IMR-90 (cell line): ENCODE results near the gene ZAP70. TPM values are rescaled to one million over a fixed set of nuclear protein-coding genes. Genes with fewer than 3 reads are reported as not detected.

Source experiments
- ATAC-seq: fragments of 200-7000 bp; cut with Tn5 transposase; 2 replicates; pipeline ENCODE4 v1.9.1; 2020; ENCODE audit warnings: low read depth, mild to moderate bottlenecking, moderate library complexity
- BruUV-seq: library from RNA; stranded (reverse); fragments of 400-500 nt; replicated peaks from 2 replicates; lab custom pipeline; 2021; lab: Mats Ljungman, UMichigan
- CTCF ChIA-PET: fragments of 300-600 bp; formaldehyde crosslinking; extraction: SDS; loops from one replicate; lab custom pipeline; 2021; ENCODE audit warnings: antibody characterized with exemption; lab: Yijun Ruan, JAX
- POLR2A ChIA-PET: fragments of 300-600 bp; sonication (Branson Sonifier 250); formaldehyde crosslinking; loops from one replicate; lab custom pipeline; 2022; ENCODE audit warnings: antibody characterized with exemption; ENCODE audit not compliant: unreplicated experiment; lab: Charles Lee
- DNase-seq: peaks from one replicate; pipeline ENCODE4 v3.0.0; 2013
- H2AFZ ChIP-seq: replicated peaks from 2 replicates; pipeline ENCODE3; 2013; ENCODE audit warnings: low read length, mild to moderate bottlenecking; ENCODE audit not compliant: poor library complexity
- H2AK5ac ChIP-seq: 2 replicates; pipeline ENCODE4 v1.6.1; 2013; ENCODE audit warnings: low read depth, low read length, inconsistent platforms
- H2AK9ac ChIP-seq: replicated peaks from 2 replicates; pipeline ENCODE3; 2013; ENCODE audit warnings: mild to moderate bottlenecking, low read depth, low read length, moderate library complexity; ENCODE audit not compliant: poor library complexity
- H2BK120ac ChIP-seq: 2 replicates; pipeline ENCODE4 v1.6.1; 2013; ENCODE audit warnings: low read depth, low read length, inconsistent platforms
- H2BK15ac ChIP-seq: 3 replicates; pipeline ENCODE4 v1.6.1; 2013; ENCODE audit warnings: low read depth, low read length, inconsistent platforms
- H2BK20ac ChIP-seq: 2 replicates; pipeline ENCODE4 v1.6.1; 2013; ENCODE audit warnings: low read depth, mild to moderate bottlenecking, inconsistent platforms, low read length, moderate library complexity
- H2BK5ac ChIP-seq: 2 replicates; pipeline ENCODE4 v1.6.1; 2013; ENCODE audit warnings: mild to moderate bottlenecking, low read depth, low read length, inconsistent platforms; ENCODE audit not compliant: poor library complexity, severe bottlenecking
- H3K14ac ChIP-seq: replicated peaks from 2 replicates; pipeline ENCODE4 v1.6.1; 2013; ENCODE audit warnings: low read depth, low read length, inconsistent platforms
- H3K18ac ChIP-seq: 2 replicates; pipeline ENCODE4 v1.6.1; 2013; ENCODE audit warnings: low read depth, low read length, control low read depth
- H3K23ac ChIP-seq: 2 replicates; pipeline ENCODE4 v1.6.1; 2013; ENCODE audit warnings: low read depth, low read length, inconsistent platforms
- H3K27ac ChIP-seq: 2 replicates; pipeline ENCODE4 v1.5.1; 2013; ENCODE audit warnings: mild to moderate bottlenecking, control low read depth, low read length; ENCODE audit not compliant: insufficient read depth
- H3K27me3 ChIP-seq: 2 replicates; pipeline ENCODE4 v1.6.1; 2013; ENCODE audit warnings: low read length; ENCODE audit not compliant: control insufficient read depth, insufficient read depth
- H3K36me3 ChIP-seq: 2 replicates; pipeline ENCODE4 v1.6.1; 2013; ENCODE audit warnings: low read length, mixed read lengths; ENCODE audit not compliant: control insufficient read depth, insufficient read depth
- H3K4ac ChIP-seq: 2 replicates; pipeline ENCODE4 v1.6.1; 2013; ENCODE audit warnings: low read depth, low read length, inconsistent platforms
- H3K4me1 ChIP-seq: 2 replicates; pipeline ENCODE4 v1.6.1; 2013; ENCODE audit warnings: low read length, mixed read lengths; ENCODE audit not compliant: control insufficient read depth, insufficient read depth
- H3K4me2 ChIP-seq: 2 replicates; pipeline ENCODE4 v1.6.1; 2013; ENCODE audit warnings: low read depth, mild to moderate bottlenecking, control low read depth, low read length, moderate library complexity
- H3K4me3 ChIP-seq: 2 replicates; pipeline ENCODE4 v1.5.1; 2013; ENCODE audit warnings: low read depth, mild to moderate bottlenecking, control low read depth, low read length, moderate library complexity; ENCODE audit not compliant: insufficient read depth
- H3K56ac ChIP-seq: 2 replicates; pipeline ENCODE4 v1.6.1; 2013; ENCODE audit warnings: low read length, inconsistent platforms; ENCODE audit not compliant: insufficient read depth; ENCODE audit errors: extremely low read depth
- H3K79me1 ChIP-seq, 2 experiments: 2 replicates each; pipeline ENCODE4 v1.6.1; 2013; ENCODE audit warnings: low read length in 2 of 2, inconsistent platforms in 1 of 2, low read depth in 1 of 2
- H3K9ac ChIP-seq: 2 replicates; pipeline ENCODE4 v1.6.1; 2013; ENCODE audit warnings: low read depth, low read length, control low read depth
- H3K9me1 ChIP-seq: 2 replicates; pipeline ENCODE4 v1.6.1; 2013; ENCODE audit warnings: low read length, inconsistent platforms; ENCODE audit not compliant: insufficient read depth
- H3K9me3 ChIP-seq: 2 replicates; pipeline ENCODE4 v1.6.1; 2013; ENCODE audit warnings: low read length; ENCODE audit not compliant: control insufficient read depth, insufficient read depth
- H4K20me1 ChIP-seq: 2 replicates; pipeline ENCODE4 v1.6.1; 2013; ENCODE audit warnings: low read length, inconsistent platforms; ENCODE audit not compliant: insufficient read depth
- H4K5ac ChIP-seq: 2 replicates; pipeline ENCODE4 v1.6.1; 2013; ENCODE audit warnings: mild to moderate bottlenecking, low read depth, low read length, control low read depth
- H4K8ac ChIP-seq, 2 experiments: 2 replicates each; pipeline ENCODE4 v1.6.1; 2013; ENCODE audit warnings: low read depth in 2 of 2, low read length in 2 of 2, control low read depth in 1 of 2, inconsistent platforms in 1 of 2
- H4K91ac ChIP-seq: 2 replicates; pipeline ENCODE4 v1.6.1; 2013; ENCODE audit warnings: low read depth, low read length, inconsistent platforms; ENCODE audit not compliant: insufficient read depth
- CEBPB ChIP-seq: IDR thresholded peaks from 2 replicates; pipeline ENCODE4 v1.6.1; 2012; ENCODE audit warnings: low read depth, low read length, improper control_type of control experiment
- CHD1 ChIP-seq: IDR thresholded peaks from 2 replicates; pipeline ENCODE4 v1.6.1; 2012; ENCODE audit warnings: low read depth, low read length, improper control_type of control experiment
- FOS ChIP-seq: fragments of 150-350 bp; IDR thresholded peaks from 2 replicates; pipeline ENCODE4 v1.6.1; 2016; ENCODE audit warnings: low read depth, low read length
- MAFK ChIP-seq: IDR thresholded peaks from 2 replicates; pipeline ENCODE4 v1.6.1; 2012; ENCODE audit warnings: low read depth, low read length, improper control_type of control experiment
- POLR2A ChIP-seq: IDR thresholded peaks from 2 replicates; pipeline ENCODE4 v1.6.1; 2012; ENCODE audit warnings: mild to moderate bottlenecking, low read depth, low read length
- SMC3 ChIP-seq: fragments of 150-350 bp; IDR thresholded peaks from 2 replicates; pipeline ENCODE4 v1.6.1; 2016; ENCODE audit warnings: low read depth, mild to moderate bottlenecking, antibody characterized with exemption, low read length, moderate library complexity
- WGBS, 2 experiments: methylation state at CpG; one replicate each; pipeline versions ENCODE4 v1.1.5 to v1.1.7; 2013; ENCODE audit warnings: missing lambda C conversion rate in 2 of 2; ENCODE audit not compliant: insufficient read length in 1 of 2; ENCODE audit errors: extremely low coverage in 2 of 2; 5-methylcytosine and 5-hydroxymethylcytosine counted together
- dilution Hi-C: fragments of 300-500 bp; cut with HindIII; formaldehyde crosslinking; loops from one replicate; pipeline ENCODE4 v1.14.3; 2018; ENCODE audit warnings: low sequenced_read_pairs; ENCODE audit not compliant: unreplicated experiment
- in situ Hi-C: fragments of 300-500 bp; cut with MboI; formaldehyde crosslinking; loops from 3 replicates; pipeline ENCODE4 v1.14.3; 2019; ENCODE audit warnings: low sequenced_read_pairs, inconsistent platforms, mixed read lengths
- intact Hi-C: fragments of 100-400 bp; cut with micrococcal nuclease; formaldehyde crosslinking; loops from 2 replicates; pipeline ENCODE4 v1.10.0; 2022
- polyA plus RNA-seq, 3 experiments: library from polyadenylated mRNA; depleted of rRNA; stranded (reverse); fragments of >200 nt; gene quantifications; 2 replicates each; pipeline ENCODE4 v1.2.3, GENCODE V29; 2012; ENCODE audit warnings: low replicate concordance in 1 of 3
- total RNA-seq: library from RNA; depleted of rRNA; stranded (reverse); fragments of >200 nt; gene quantifications from 2 replicates; pipeline ENCODE4 v1.2.3, GENCODE V29; 2012
- TF ChIP-seq, protein P1 (sequence below): conservative IDR thresholded peaks from 2 replicates; pipeline ENCODE4 v1.5.1; 2012; ENCODE audit warnings: mild to moderate bottlenecking, low read depth, low read length, improper control_type of control experiment
- TF ChIP-seq, protein P2 (sequence below): fragments of 150-350 bp; IDR thresholded peaks from 2 replicates; pipeline ENCODE4 v1.6.1; 2017; ENCODE audit warnings: mild to moderate bottlenecking, antibody characterized with exemption, low read length, low read depth

The ZAP70 gene
- total and polyA plus RNA-seq, 2 of the 4 experiments (the other 2 are of a cell fraction), result under 0.01 to 0.09 TPM

DNA sequence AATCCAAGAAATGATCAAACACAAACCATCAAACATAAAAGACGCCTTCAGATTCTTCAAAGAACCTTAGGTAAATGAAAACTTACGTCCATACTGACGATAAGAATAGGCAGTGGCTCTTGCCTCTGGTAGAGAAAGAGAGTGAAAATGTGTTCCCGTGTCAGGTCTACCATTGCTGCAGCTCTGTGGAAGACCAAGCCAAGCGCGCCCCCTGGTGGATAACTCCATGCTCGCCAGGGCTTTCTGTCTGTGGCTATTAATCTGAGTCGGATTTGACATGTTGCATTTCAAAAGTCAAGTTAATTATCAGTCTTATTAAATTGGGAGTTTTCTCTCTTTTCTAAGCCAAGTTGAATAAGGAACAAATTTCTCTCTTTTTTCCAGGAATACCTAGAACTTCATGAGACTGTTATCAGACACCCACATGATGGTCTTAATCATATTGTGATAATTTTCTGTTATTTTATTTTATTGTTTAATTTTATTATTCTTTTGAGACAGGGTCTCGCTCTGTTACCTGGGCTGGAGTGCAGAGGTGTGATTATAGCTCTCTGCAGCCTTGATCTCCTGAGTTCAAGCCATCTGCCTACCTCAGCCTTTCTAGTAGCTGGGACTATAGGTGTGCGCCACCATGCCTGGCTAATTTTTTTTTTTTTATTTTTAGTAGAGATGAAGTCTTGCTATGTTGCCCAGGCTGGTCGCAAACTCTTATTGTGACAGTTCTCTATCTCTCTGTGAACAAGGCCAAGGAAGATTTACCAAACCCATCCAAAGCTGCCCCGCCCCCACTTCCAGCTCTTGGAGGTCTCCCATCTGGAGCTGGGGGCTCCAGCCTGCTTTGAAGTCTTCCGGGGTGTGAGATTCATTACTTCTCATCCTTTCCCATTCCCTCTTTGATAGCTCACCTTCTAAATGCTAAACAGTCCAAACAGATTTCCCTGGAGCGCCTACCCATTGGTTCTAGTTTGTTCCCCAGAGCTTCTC, 15.8 kb upstream of the ZAP70 start (continued):
- TF ChIP-seq SMC3 (peak; percentile 100), FOS (no peak), POLR2A (peak; percentile 41; the same call in 1 of the 2 replicates), MAFK (no peak)

DNA sequence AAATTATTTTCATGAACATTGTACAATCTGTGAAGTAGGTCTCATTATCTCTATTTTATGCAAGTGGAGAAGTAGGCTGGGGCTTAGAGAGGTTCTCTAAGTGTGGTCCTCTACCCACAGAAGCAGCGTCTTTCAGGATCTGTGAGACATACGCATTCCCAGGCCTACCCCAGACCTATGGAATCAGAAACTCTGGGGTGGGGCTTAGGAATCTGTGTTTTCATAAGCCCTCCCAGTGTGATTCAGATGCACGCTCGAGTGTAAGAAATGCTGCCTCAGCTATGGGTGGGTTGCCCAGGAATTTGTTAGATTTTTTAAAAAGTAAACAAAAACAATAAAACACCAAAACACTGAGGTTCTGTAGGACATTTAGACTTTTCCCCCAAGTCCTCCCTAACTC, 14.8 kb upstream of the ZAP70 start:
- Histone ChIP-seq H3K56ac (no peak overlapping the region), H3K9me3 (no peaks in the 10 kb centered on the region), H2AK5ac (no peak overlapping the region), H3K27me3 (no peaks in the 10 kb centered on the region; the same call in none of the 2 replicates), H3K79me1 (no peaks in the 10 kb centered on the region), H2AK9ac (no peak overlapping the region), H3K14ac (no peak overlapping the region), H4K91ac (no peak overlapping the region), H3K4me2 (no peak overlapping the region), H3K18ac (no peak overlapping the region), H3K23ac (no peak overlapping the region), H2AFZ (no peak overlapping the region), H3K36me3 (no peaks in the 10 kb centered on the region), H3K4me1 (no peaks in the 10 kb centered on the region), H4K8ac (no peak overlapping the region), H4K20me1 (no peaks in the 10 kb centered on the region), H3K27ac (no peak overlapping the region), H4K5ac (no peak overlapping the region), H3K4me3 (no peak overlapping the region), H2BK15ac (no peak overlapping the region), H3K9me1 (no peaks in the 10 kb centered on the region), H2BK5ac (no peak overlapping the region), H3K9ac (peak overlapping the region; percentile 28; the same call in 1 of the 2 replicates), H2BK20ac (no peak overlapping the region), H3K4ac (no peak overlapping the region), H2BK120ac (no peak overlapping the region)
- DNase-seq (no peak), ATAC-seq (no peak)
- POLR2A ChIA-PET, result no interaction called here
- dilution Hi-C loops, result no loop called here
- intact Hi-C loops, result no loop called here
- CTCF ChIA-PET, result interaction anchor here (2.7 to 5.3 kb wide), 2 partner anchors 108 to 686 kb away, joined by 22 to 47 read pairs; partner anchors contain the start of gene ANKRD36B
- in situ Hi-C loops, result loop anchor here (10.0 kb wide), 1 partner anchor 104 kb away; no protein-coding TSS in a partner anchor
- TF ChIP-seq, protein P1, sequence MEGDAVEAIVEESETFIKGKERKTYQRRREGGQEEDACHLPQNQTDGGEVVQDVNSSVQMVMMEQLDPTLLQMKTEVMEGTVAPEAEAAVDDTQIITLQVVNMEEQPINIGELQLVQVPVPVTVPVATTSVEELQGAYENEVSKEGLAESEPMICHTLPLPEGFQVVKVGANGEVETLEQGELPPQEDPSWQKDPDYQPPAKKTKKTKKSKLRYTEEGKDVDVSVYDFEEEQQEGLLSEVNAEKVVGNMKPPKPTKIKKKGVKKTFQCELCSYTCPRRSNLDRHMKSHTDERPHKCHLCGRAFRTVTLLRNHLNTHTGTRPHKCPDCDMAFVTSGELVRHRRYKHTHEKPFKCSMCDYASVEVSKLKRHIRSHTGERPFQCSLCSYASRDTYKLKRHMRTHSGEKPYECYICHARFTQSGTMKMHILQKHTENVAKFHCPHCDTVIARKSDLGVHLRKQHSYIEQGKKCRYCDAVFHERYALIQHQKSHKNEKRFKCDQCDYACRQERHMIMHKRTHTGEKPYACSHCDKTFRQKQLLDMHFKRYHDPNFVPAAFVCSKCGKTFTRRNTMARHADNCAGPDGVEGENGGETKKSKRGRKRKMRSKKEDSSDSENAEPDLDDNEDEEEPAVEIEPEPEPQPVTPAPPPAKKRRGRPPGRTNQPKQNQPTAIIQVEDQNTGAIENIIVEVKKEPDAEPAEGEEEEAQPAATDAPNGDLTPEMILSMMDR, result no peak
- TF ChIP-seq CHD1 (no peak), CEBPB (no peak)
- TF ChIP-seq, protein P2, sequence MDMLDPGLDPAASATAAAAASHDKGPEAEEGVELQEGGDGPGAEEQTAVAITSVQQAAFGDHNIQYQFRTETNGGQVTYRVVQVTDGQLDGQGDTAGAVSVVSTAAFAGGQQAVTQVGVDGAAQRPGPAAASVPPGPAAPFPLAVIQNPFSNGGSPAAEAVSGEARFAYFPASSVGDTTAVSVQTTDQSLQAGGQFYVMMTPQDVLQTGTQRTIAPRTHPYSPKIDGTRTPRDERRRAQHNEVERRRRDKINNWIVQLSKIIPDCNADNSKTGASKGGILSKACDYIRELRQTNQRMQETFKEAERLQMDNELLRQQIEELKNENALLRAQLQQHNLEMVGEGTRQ, result no peak
- no TSS peak for BruUV-seq
- WGBS, 2 experiments, result no CpG with 5 or more reads among the region's 4 CpGs
